ENCODE results near the gene RIN3. TPM values are rescaled to one million over a fixed set of nuclear protein-coding genes. Genes with fewer than 3 reads are reported as not detected.

RIN3 gene
- total and polyA plus RNA-seq, 7 donors: 6.0 to 31.8 (median 15.3) TPM

GRCh38 chr14:92538412-92538985 is 24.9 kb downstream of the RIN3 start:
- peaks cover 0 to 65% (median 47%) of the 10 kb centered on the region in 4 donors for H3K4me1 ChIP-seq
- DNase-seq: peak; percentile 21
- TF ChIP-seq CTCF (IDR thresholded peaks at IDR 0.05) (no peak), POLR2AphosphoS5 (IDR thresholded peaks at IDR 0.05) (no peak), POLR2A (IDR thresholded peaks at IDR 0.05) (no peak), EP300 (IDR thresholded peaks at IDR 0.05) (no peak)
- no peaks in the 10 kb centered on the region for H3K9me3 ChIP-seq
- no peaks in the 10 kb centered on the region for H3K27me3 ChIP-seq
- peak overlapping the region in 3 of 4 donors; percentile 79 to 95 (median 91) for H3K27ac ChIP-seq
- WGBS, 2 donors: 55 to 71% methylated on average over 6 of the region's 6 CpGs
- no peak overlapping the region for H3K4me3 ChIP-seq
- intact Hi-C loops (cut with DNase I): no loop called here
- no peaks in the 10 kb centered on the region for H3K36me3 ChIP-seq

DNA sequence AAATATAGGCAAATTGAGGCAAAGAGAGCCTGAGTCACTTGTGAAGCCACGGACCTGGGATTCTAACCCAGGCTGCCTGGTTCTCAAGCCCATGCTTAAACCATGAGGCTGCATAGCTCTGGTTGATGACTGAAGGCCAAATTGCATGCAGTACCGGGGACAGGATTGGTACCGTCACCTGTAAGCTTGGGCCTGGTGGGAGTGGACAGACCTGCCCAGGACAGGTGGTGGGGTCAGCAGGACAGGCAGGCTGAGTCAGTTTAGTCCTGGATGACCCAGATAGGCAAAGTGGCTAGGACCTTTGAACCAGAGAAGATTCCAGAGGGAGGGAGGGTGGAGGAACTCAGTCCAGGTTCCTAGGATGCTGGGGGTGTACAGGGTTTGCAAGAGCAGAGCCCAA is 25.8 kb downstream of the RIN3 start:
- intact Hi-C loops (cut with DNase I): no loop called here
- peaks cover 0 to 66% (median 49%) of the 10 kb centered on the region in 4 donors for H3K4me1 ChIP-seq
- peak overlapping the region; percentile 79 to 95 (median 86) for H3K27ac ChIP-seq
- no peaks in the 10 kb centered on the region for H3K9me3 ChIP-seq
- no peak overlapping the region for H3K4me3 ChIP-seq
- no peak for TF ChIP-seq CTCF (IDR thresholded peaks at IDR 0.05)
- TF ChIP-seq POLR2A (IDR thresholded peaks at IDR 0.05): no peak
- no peak for TF ChIP-seq EP300 (IDR thresholded peaks at IDR 0.05)
- no peak for TF ChIP-seq POLR2AphosphoS5 (IDR thresholded peaks at IDR 0.05)
- 87 to 94% methylated on average over 3 of the region's 3 CpGs for WGBS, 2 donors
- no peak for DNase-seq
- H3K27me3 ChIP-seq: no peaks in the 10 kb centered on the region
- no peaks in the 10 kb centered on the region for H3K36me3 ChIP-seq

DNA sequence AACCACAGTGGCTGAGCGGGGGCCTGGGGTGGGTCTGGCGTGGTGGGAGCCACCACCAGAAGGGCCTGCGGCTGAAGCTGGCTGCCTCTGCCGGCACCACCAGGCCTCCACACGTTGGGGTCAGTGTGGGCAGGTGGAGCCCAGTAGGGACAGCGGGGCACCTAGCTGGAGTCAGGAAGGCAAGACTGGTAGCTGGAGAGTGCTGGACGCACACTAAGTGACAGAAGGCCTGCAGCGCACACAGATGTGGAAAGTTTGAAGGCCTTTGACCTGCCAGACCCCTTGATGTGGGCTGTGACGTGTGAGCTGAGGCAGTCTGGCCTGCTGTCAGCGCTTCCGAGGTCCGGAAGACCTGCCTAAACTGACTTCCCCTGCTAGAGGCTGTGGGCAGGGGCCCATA is 26.3 kb downstream of the RIN3 start:
- Histone ChIP-seq H3K36me3 (no peaks in the 10 kb centered on the region), H3K4me1 (peaks cover 0 to 62% (median 47%) of the 10 kb centered on the region in 4 donors), H3K9me3 (no peaks in the 10 kb centered on the region), H3K4me3 (no peak overlapping the region), H3K27ac (peak overlapping the region; percentile 79 to 95 (median 86)), H3K27me3 (no peaks in the 10 kb centered on the region)
- no peak for DNase-seq
- TF ChIP-seq POLR2A (IDR thresholded peaks at IDR 0.05) (no peak), POLR2AphosphoS5 (IDR thresholded peaks at IDR 0.05) (no peak), EP300 (IDR thresholded peaks at IDR 0.05) (no peak), CTCF (IDR thresholded peaks at IDR 0.05) (no peak)
- intact Hi-C loops (cut with DNase I): no loop called here
- 56 to 83% methylated on average over 12 of the region's 12 CpGs for WGBS, 2 donors

- no peaks in the 10 kb centered on the region for H3K36me3 ChIP-seq
- 7 to 19% methylated on average over 6 of the region's 6 CpGs for WGBS, 2 donors
- intact Hi-C loops (cut with DNase I): no loop called here
- DNase-seq: peak; percentile 98
- H3K9me3 ChIP-seq: no peaks in the 10 kb centered on the region
- TF ChIP-seq POLR2A (IDR thresholded peaks at IDR 0.05): no peak
- peak; percentile 61 to 79 (median 74) for TF ChIP-seq POLR2AphosphoS5 (IDR thresholded peaks at IDR 0.05)
- H3K27ac ChIP-seq: peak overlapping the region; percentile 79 to 95 (median 86)
- no peaks in the 10 kb centered on the region for H3K27me3 ChIP-seq
- no peak overlapping the region for H3K4me3 ChIP-seq
- peaks cover 0 to 55% (median 43%) of the 10 kb centered on the region in 4 donors for H3K4me1 ChIP-seq
Observed at GRCh38 chr14:92540472-92541048, 27.0 kb downstream of the RIN3 start.

GRCh38 chr14:92542766-92543554 is 29.4 kb downstream of the RIN3 start:
- no peaks in the 10 kb centered on the region for H3K9me3 ChIP-seq
- DNase-seq: no peak
- no peaks in the 10 kb centered on the region for H3K27me3 ChIP-seq
- H3K36me3 ChIP-seq: no peaks in the 10 kb centered on the region
- 63 to 79% methylated on average over 8 of the region's 8 CpGs for WGBS, 2 donors
- intact Hi-C loops (cut with DNase I): no loop called here
- no peak overlapping the region for H3K4me3 ChIP-seq
- peak overlapping the region in 3 of 4 donors; percentile 47 to 95 (median 91) for H3K27ac ChIP-seq
- peaks cover 0 to 47% (median 33%) of the 10 kb centered on the region in 4 donors for H3K4me1 ChIP-seq
- no peak for TF ChIP-seq EP300 (IDR thresholded peaks at IDR 0.05)
- TF ChIP-seq POLR2A (IDR thresholded peaks at IDR 0.05): no peak
- TF ChIP-seq POLR2AphosphoS5 (IDR thresholded peaks at IDR 0.05): no peak
- TF ChIP-seq CTCF (IDR thresholded peaks at IDR 0.05): no peak
